Stimulated activated effector memory CD8-positive, alpha-beta T cell treated with anti-CD3 and anti-CD28 coated beads, Interleukin-12 subunit alpha, Interleukin-12 subunit beta, amount 100 ng/mL, for 72 hours (primary cell): ENCODE results near the gene RAB22A.

ENCODE experiments used
- ATAC-seq: fragments of 150-1000 bp; cut with Tn5 transposase; 2 replicates; pipeline ENCODE4 v1.10.0; 2021
- DNase-seq, 2 donors: peaks; one replicate each; pipeline ENCODE4 v3.0.0; 2021 to 2022; ENCODE audit warnings: low spot score in 2 of 2
- H3K27ac Mint-ChIP-seq: one replicate; pipeline ENCODE4 v1.8.0; 2022; ENCODE audit warnings: mild to moderate bottlenecking, mixed read lengths
- H3K36me3 Mint-ChIP-seq: one replicate; pipeline ENCODE4 v1.8.0; 2022; ENCODE audit warnings: mild to moderate bottlenecking, mixed read lengths
- H3K4me1 Mint-ChIP-seq: one replicate; pipeline ENCODE4 v1.8.0; 2022; ENCODE audit warnings: mixed read lengths
- H3K4me3 Mint-ChIP-seq: one replicate; pipeline ENCODE4 v1.8.0; 2022; ENCODE audit warnings: mild to moderate bottlenecking, mixed read lengths
- H3K9me3 Mint-ChIP-seq: one replicate; pipeline ENCODE4 v1.8.0; 2022; ENCODE audit warnings: mixed read lengths

Gene RAB22A

DNA sequence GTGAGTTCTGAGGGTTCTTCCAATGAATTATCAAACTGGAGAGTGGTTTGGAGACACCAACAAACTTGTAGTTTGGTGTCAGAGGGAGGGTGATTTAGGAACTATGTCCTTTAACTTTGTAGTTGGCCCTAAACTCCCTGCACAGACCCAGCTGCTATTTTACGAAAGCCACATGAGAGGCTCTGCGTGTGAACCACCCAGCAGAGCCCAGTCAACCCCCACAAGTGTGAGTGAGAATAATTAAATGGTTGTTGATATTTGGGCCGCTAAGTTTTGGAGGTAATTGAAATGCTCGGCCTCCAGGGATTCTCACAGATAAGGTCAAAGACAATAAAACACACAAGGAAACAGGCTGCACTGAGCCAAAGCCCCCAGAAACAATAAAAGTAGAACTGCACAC lies 72.6 kb downstream of the RAB22A start:
- Mint-ChIP-seq H3K4me1 (no peaks in the 10 kb centered on the region), H3K36me3 (no peaks in the 10 kb centered on the region), H3K9me3 (peaks cover 6% of the 10 kb centered on the region), H3K27ac (no peak overlapping the region), H3K4me3 (no peak overlapping the region)
- no peak for ATAC-seq
- DNase-seq, result no peak

DNA sequence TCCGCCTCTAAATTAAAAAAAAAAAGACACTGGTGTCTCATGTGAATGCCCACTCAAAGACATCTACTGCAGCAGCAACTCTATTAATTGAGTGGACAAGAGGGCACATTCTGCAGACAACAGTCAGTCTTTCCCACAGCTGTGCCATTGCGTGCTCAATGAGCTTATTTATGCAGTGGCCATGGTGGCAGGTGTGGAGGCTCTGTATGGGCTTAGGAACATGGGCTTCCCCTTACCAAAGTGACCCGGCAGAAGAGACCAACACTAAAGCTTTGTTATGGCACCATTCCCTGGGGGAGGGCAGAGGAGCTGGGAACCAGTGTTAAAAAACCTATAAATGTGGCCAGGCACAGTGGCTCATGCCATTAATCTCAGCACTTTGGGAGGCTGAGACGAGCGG lies 75.3 kb downstream of the RAB22A start:
- Mint-ChIP-seq H3K36me3 (peaks cover 4% of the 10 kb centered on the region), H3K27ac (no peak overlapping the region), H3K4me1 (peaks cover 2% of the 10 kb centered on the region), H3K4me3 (no peak overlapping the region), H3K9me3 (peaks cover 6% of the 10 kb centered on the region)
- DNase-seq, result no peak
- ATAC-seq, result no peak

GRCh38 chr20:58388028-58388601 lies 78.6 kb downstream of the RAB22A start:
- H3K9me3 Mint-ChIP-seq, result no peaks in the 10 kb centered on the region
- H3K4me3 Mint-ChIP-seq, result no peak overlapping the region
- no peak overlapping the region for H3K27ac Mint-ChIP-seq
- peaks cover 34% of the 10 kb centered on the region for H3K4me1 Mint-ChIP-seq
- H3K36me3 Mint-ChIP-seq, result peaks cover 30% of the 10 kb centered on the region
- DNase-seq (no peak), ATAC-seq (no peak)

DNA sequence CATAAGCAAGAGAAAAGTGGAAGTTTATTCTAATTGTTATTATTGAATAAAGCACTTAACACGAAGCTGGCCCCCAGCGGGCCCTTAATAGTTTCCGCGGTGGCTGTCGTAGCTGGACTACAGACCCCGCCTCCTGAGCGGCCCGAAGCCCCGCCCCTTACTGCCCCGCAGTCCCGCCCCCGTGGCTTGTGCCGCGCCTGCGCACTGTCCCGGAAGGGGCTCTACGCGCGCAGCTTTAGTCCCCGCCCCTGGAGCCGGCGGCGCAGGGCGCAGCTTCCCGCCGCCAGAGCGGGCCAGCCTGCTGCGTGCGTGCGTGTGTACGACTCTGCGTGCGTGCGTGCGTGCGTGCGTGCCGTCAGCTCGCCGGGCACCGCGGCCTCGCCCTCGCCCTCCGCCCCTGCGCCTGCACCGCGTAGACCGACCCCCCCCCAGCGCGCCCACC lies 79.4 kb downstream of the RAB22A start, which contains the start of gene VAPB:
Gene VAPB (plus strand): TSS at position 348 of the 442 bp plus-strand sequence. CDS start 231 bp downstream, outside the sequence.
- H3K4me3 Mint-ChIP-seq, result peak within 1 kb of the TSS; percentile 92
- H3K27ac Mint-ChIP-seq, result peak within 1 kb of the TSS; percentile 94
- ATAC-seq (peak; percentile 99), DNase-seq (peak; percentile 99)
- H3K4me1 Mint-ChIP-seq, result peaks cover 40% of the 10 kb centered on the region
- peaks cover 30% of the 10 kb centered on the region for H3K36me3 Mint-ChIP-seq
- H3K9me3 Mint-ChIP-seq, result no peaks in the 10 kb centered on the region

DNA sequence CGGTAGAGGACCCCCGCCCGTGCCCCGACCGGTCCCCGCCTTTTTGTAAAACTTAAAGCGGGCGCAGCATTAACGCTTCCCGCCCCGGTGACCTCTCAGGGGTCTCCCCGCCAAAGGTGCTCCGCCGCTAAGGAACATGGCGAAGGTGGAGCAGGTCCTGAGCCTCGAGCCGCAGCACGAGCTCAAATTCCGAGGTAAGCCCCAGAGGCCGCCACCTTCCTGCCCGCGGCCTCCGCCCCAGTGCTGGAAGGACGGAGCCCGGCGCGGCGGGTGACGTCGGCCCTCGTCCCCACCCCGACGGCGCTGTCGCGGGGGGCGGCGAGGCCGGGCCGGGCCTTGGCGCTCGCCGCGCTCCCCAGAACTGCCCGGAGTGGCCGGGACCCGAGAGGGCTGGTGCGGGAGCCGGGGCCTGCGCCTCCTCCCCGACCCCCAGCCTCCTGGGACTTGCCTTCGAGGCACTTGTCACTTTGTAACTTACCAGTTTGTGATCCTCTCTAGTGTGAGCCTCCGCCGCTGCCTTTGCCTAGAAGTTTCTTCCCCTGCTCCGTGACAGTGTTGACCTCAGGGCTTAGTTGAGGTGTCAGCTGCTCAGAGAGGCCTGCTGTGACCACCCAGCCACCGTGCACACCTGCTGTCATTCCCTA lies 79.9 kb downstream of the RAB22A start:
- Mint-ChIP-seq H3K9me3 (no peaks in the 10 kb centered on the region), H3K4me1 (peaks cover 40% of the 10 kb centered on the region), H3K27ac (peak overlapping the region; percentile 94), H3K36me3 (peaks cover 30% of the 10 kb centered on the region), H3K4me3 (peak overlapping the region; percentile 92)
- ATAC-seq, result peak; percentile 65
- DNase-seq, result no peak

DNA sequence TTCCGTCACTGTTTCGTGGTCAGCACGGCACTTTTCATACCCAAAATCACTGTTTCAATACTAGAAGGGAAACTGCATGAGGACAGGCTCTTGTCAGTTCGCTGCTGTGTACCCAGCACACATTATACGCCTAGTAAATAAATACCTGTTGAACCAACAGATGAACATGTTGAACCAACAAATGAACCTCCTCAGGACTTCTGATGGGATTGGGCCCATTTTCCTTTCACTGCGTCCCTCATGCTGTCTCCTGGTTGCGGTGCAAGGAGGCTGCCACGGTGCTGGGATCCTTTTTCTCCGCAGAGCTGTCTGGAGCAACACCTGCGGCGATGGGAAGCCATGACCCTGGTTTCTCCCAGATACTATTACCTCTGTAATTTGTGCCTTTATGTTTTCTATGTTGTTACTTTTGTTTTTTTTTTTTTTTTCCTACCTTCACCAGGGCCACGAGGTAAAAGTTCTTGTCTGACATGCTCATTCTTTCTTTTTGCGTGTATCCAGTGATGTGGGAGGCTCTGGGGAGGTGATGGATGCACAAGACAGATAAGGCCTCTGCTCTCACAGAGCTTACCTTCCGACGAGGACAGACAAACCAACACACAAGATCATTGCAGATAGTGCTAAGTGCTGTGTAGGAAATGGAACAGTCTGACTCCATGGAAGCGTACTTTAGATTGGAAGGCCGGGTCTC lies 80.6 kb downstream of the RAB22A start:
- peak overlapping the region; percentile 94 for H3K27ac Mint-ChIP-seq
- DNase-seq (no peak), ATAC-seq (no peak)
- peak overlapping the region; percentile 92 for H3K4me3 Mint-ChIP-seq
- H3K36me3 Mint-ChIP-seq, result peaks cover 33% of the 10 kb centered on the region
- no peaks in the 10 kb centered on the region for H3K9me3 Mint-ChIP-seq
- H3K4me1 Mint-ChIP-seq, result peaks cover 40% of the 10 kb centered on the region

- Mint-ChIP-seq H3K36me3 (peaks cover 38% of the 10 kb centered on the region), H3K9me3 (no peaks in the 10 kb centered on the region), H3K27ac (peak overlapping the region; percentile 94), H3K4me1 (peaks cover 40% of the 10 kb centered on the region), H3K4me3 (peak overlapping the region; percentile 92)
- no peak for DNase-seq
- no peak for ATAC-seq
Measured at GRCh38 chr20:58390659-58391035, 81.1 kb downstream of the RAB22A start.

DNA sequence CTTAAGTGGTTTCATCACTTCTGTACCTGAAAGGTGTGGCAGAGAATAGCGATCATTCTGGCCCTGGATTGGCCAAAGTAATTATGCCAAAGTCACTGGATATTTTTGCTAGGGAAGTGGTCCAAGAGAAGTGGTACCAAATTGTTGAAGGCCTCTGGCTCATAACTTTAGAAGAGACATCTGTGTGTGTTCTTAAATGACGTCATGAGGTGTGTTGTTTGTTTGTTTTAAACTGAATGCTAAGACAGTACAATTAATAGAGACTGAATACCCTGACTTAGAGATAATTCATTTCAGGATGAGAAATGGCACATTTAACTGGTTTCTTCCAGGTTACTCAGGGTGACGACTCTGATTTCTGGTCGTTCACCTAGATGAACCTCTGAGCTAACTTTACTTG lies 82.8 kb downstream of the RAB22A start:
- H3K9me3 Mint-ChIP-seq, result no peaks in the 10 kb centered on the region
- H3K4me1 Mint-ChIP-seq, result peaks cover 52% of the 10 kb centered on the region
- peak overlapping the region; percentile 75 for H3K27ac Mint-ChIP-seq
- no peak for ATAC-seq
- DNase-seq, result no peak
- peaks cover 39% of the 10 kb centered on the region for H3K36me3 Mint-ChIP-seq
- H3K4me3 Mint-ChIP-seq, result no peak overlapping the region

GRCh38 chr20:58393299-58393698 lies 83.8 kb downstream of the RAB22A start:
- peaks cover 40% of the 10 kb centered on the region for H3K36me3 Mint-ChIP-seq
- no peak overlapping the region for H3K27ac Mint-ChIP-seq
- H3K9me3 Mint-ChIP-seq, result no peaks in the 10 kb centered on the region
- peaks cover 62% of the 10 kb centered on the region for H3K4me1 Mint-ChIP-seq
- DNase-seq, result no peak
- no peak for ATAC-seq
- H3K4me3 Mint-ChIP-seq, result no peak overlapping the region

- Mint-ChIP-seq H3K4me3 (no peak overlapping the region), H3K9me3 (no peaks in the 10 kb centered on the region), H3K27ac (no peak overlapping the region), H3K4me1 (peaks cover 68% of the 10 kb centered on the region), H3K36me3 (peaks cover 43% of the 10 kb centered on the region)
- no peak for ATAC-seq
- no peak for DNase-seq
Measured at GRCh38 chr20:58394801-58395200, 85.3 kb downstream of the RAB22A start.

DNA sequence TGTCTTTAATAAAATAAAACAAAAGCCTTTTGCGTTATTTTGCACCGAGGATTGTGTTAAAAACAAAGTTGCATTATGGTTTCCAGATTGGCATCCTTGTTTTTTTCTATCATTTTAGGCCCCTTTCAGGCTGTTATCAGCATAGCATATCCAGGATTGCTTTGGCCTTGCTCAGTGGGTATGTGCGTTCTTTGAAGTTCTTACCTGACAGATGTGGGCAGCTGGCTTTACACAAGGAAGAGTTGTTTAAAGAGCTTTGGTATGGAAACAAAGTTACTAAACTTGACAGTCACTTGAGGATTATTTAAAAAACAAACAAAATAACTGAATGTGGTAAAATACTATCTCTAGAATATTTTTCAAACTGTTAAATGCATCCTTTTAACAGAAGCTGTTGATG lies 86.1 kb downstream of the RAB22A start:
- H3K9me3 Mint-ChIP-seq, result no peaks in the 10 kb centered on the region
- peaks cover 35% of the 10 kb centered on the region for H3K36me3 Mint-ChIP-seq
- peaks cover 60% of the 10 kb centered on the region for H3K4me1 Mint-ChIP-seq
- no peak for DNase-seq
- no peak overlapping the region for H3K27ac Mint-ChIP-seq
- ATAC-seq, result no peak
- no peak overlapping the region for H3K4me3 Mint-ChIP-seq

DNA sequence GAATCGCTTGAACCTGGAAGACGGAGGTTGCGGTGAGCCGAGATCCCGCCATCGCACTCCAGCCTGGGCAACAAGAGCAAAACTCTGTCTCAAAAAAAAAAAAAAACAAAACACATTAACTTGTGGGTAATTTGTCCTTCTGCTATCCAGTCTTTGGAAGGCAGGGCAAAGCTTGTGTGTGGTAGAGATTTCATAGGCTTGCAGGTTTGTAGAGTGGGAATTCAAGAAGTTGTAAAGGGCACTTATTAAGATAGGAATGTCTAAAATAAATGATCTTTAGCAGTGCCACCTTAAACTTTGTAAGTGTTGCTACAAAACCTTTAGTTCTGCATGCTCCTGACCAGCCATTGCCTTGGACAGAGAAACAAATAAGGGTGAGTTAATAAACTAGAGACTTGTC lies 87.9 kb downstream of the RAB22A start:
- ATAC-seq (no peak), DNase-seq (no peak)
- peaks cover 42% of the 10 kb centered on the region for H3K4me1 Mint-ChIP-seq
- H3K27ac Mint-ChIP-seq, result no peak overlapping the region
- no peak overlapping the region for H3K4me3 Mint-ChIP-seq
- H3K9me3 Mint-ChIP-seq, result no peaks in the 10 kb centered on the region
- peaks cover 17% of the 10 kb centered on the region for H3K36me3 Mint-ChIP-seq

DNA sequence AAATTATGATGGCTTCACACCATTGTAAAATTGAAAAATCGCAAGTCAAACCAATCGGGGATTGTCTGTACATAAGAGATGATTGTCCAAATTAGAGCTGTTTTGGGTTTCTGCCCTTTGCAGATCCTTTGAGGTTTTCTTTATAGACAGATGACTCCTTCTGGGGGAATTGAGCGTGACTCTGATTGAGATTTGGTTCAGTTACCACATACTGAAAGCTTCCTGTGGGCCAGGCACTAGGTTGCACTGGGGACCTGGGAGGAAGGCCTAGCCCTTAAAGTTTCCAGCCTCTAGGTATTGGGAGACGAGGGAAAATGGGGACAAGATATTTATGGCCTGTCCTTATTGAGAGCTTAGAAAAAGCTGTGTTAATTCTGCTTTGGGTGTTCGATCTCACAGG lies 88.7 kb downstream of the RAB22A start:
- Mint-ChIP-seq H3K36me3 (peaks cover 17% of the 10 kb centered on the region), H3K9me3 (no peaks in the 10 kb centered on the region), H3K4me3 (no peak overlapping the region), H3K4me1 (peaks cover 34% of the 10 kb centered on the region), H3K27ac (peak overlapping the region; percentile 54)
- ATAC-seq (peak; percentile 79), DNase-seq (no peak)

GRCh38 chr20:58399926-58400325 lies 90.4 kb downstream of the RAB22A start:
- DNase-seq, result no peak
- Mint-ChIP-seq H3K36me3 (peaks cover 16% of the 10 kb centered on the region), H3K4me1 (peaks cover 30% of the 10 kb centered on the region), H3K27ac (peak overlapping the region; percentile 18), H3K4me3 (no peak overlapping the region), H3K9me3 (no peaks in the 10 kb centered on the region)
- ATAC-seq, result no peak

- ATAC-seq, result no peak
- Mint-ChIP-seq H3K27ac (no peak overlapping the region), H3K4me1 (peaks cover 26% of the 10 kb centered on the region), H3K4me3 (no peak overlapping the region), H3K36me3 (peaks cover 8% of the 10 kb centered on the region), H3K9me3 (no peaks in the 10 kb centered on the region)
- no peak for DNase-seq
Measured at GRCh38 chr20:58401162-58401561, 91.6 kb downstream of the RAB22A start.

GRCh38 chr20:58402305-58402704 lies 92.8 kb downstream of the RAB22A start:
- Mint-ChIP-seq H3K4me1 (peaks cover 23% of the 10 kb centered on the region), H3K4me3 (no peak overlapping the region), H3K9me3 (no peaks in the 10 kb centered on the region), H3K36me3 (peaks cover 8% of the 10 kb centered on the region), H3K27ac (no peak overlapping the region)
- DNase-seq (no peak), ATAC-seq (peak; percentile 56)
